SK-N-SH (cell line): ENCODE data around the gene SNX8. TPM values are rescaled to one million over a fixed set of nuclear protein-coding genes. Genes with fewer than 3 reads are reported as not detected.

Experiments used
- CTCF ChIA-PET: fragments of 300-600, 350-600 bp; formaldehyde crosslinking; extraction: SDS; loops from one replicate; lab custom pipeline; 2021; lab: Yijun Ruan, JAX
- POLR2A ChIA-PET: fragments of 350-600 bp; sonication (Branson Sonifier 250); formaldehyde crosslinking; extraction: SDS; loops from one replicate; lab custom pipeline; 2020; ENCODE audit warnings: antibody characterized with exemption, inconsistent platforms; lab: Yijun Ruan, JAX
- DNase-seq: peaks from one replicate; pipeline ENCODE4 v3.0.0; 2012
- H2AFZ ChIP-seq: fragments of 200-600 bp; sonication (generic); 2 replicates; pipeline ENCODE4 v1.8.1; 2016; ENCODE audit warnings: antibody characterized with exemption, mild to moderate bottlenecking, low read depth
- H3F3A ChIP-seq: fragments of 200-600 bp; sonication (generic); replicated peaks from 2 replicates; pipeline ENCODE3; 2016; ENCODE audit warnings: antibody characterized with exemption, mild to moderate bottlenecking; ENCODE audit not compliant: insufficient read depth
- H3K27ac ChIP-seq, 2 experiments: fragments of 200-500 bp in 1 of 2; fragments of 200-600 bp in 1 of 2; sonication (Bioruptor generic) in 1 of 2; sonication (generic), shearing (Covaris generic) in 1 of 2; 2 replicates each; pipeline versions ENCODE4 v1.5.1 to v1.6.1; 2014 to 2016; ENCODE audit warnings: low read depth in 2 of 2, inconsistent platforms in 1 of 2, low read length in 1 of 2, mild to moderate bottlenecking in 1 of 2, mixed read lengths in 1 of 2
- H3K27me3 ChIP-seq: fragments of 200-600 bp; sonication (generic), shearing (Covaris generic); 2 replicates; pipeline ENCODE4 v1.6.1; 2016; ENCODE audit warnings: mixed run types; ENCODE audit not compliant: insufficient read depth
- H3K36me3 ChIP-seq, 2 experiments: fragments of 200-500 bp in 1 of 2; fragments of 200-600 bp in 1 of 2; sonication (Bioruptor generic) in 1 of 2; sonication (generic) in 1 of 2; replicated peaks in 1 of 2; 2 replicates each; pipeline versions ENCODE3 to v1.5.1; 2014 to 2016; ENCODE audit warnings: low read length in 1 of 2, mild to moderate bottlenecking in 1 of 2; ENCODE audit not compliant: insufficient read depth in 2 of 2, control insufficient read depth in 1 of 2
- H3K4me1 ChIP-seq, 2 experiments: fragments of 200-500 bp in 1 of 2; fragments of 200-600 bp in 1 of 2; sonication (Bioruptor generic) in 1 of 2; sonication (generic), shearing (Covaris generic) in 1 of 2; 2 replicates each; pipeline versions ENCODE4 v1.5.1 to v1.6.1; 2014 to 2016; ENCODE audit warnings: low read depth in 1 of 2, low read length in 1 of 2, mixed run types in 1 of 2; ENCODE audit not compliant: insufficient read depth in 2 of 2, control insufficient read depth in 1 of 2
- H3K4me2 ChIP-seq: fragments of 200-600 bp; sonication (generic), shearing (Covaris generic); 2 replicates; pipeline ENCODE4 v1.6.1; 2017; ENCODE audit warnings: mixed run types
- H3K4me3 ChIP-seq, 2 experiments: fragments of 200-500 bp in 1 of 2; fragments of 200-600 bp in 1 of 2; sonication (Bioruptor generic) in 1 of 2; sonication (generic), shearing (Covaris generic) in 1 of 2; 2 replicates each; pipeline versions ENCODE4 v1.5.1 to v1.8.1; 2014 to 2016; ENCODE audit warnings: low read depth in 2 of 2, inconsistent platforms in 1 of 2, low read length in 1 of 2, mild to moderate bottlenecking in 1 of 2, mixed read lengths in 1 of 2, moderate library complexity in 1 of 2
- H3K79me2 ChIP-seq: fragments of 200-600 bp; sonication (generic); 2 replicates; pipeline ENCODE4 v1.8.1; 2017; ENCODE audit warnings: mild to moderate bottlenecking; ENCODE audit not compliant: insufficient read depth
- H3K9ac ChIP-seq: fragments of 200-600 bp; sonication (generic); 2 replicates; pipeline ENCODE4 v1.6.1; 2017; ENCODE audit warnings: mixed run types
- H3K9me2 ChIP-seq: fragments of 200-600 bp; sonication (generic); 2 replicates; pipeline ENCODE4 v1.6.1; 2017; ENCODE audit warnings: mixed run types
- H3K9me3 ChIP-seq: fragments of 200-600 bp; sonication (generic); 2 replicates; pipeline ENCODE4 v1.6.1; 2017; ENCODE audit warnings: mixed run types, mild to moderate bottlenecking, moderate library complexity
- H4K20me1 ChIP-seq: fragments of 200-600 bp; sonication (generic); 2 replicates; pipeline ENCODE4 v1.6.1; 2017; ENCODE audit warnings: mild to moderate bottlenecking, mixed run types; ENCODE audit not compliant: insufficient read depth
- CHD2 ChIP-seq: fragments of 150-350 bp; IDR thresholded peaks from 2 replicates; pipeline ENCODE4 v1.6.1; 2018; ENCODE audit warnings: low read length; ENCODE audit not compliant: partially characterized antibody
- CTCF ChIP-seq: fragments of 200-600 bp; sonication (generic); IDR thresholded peaks from 2 replicates; pipeline ENCODE4 v1.6.1; 2017; ENCODE audit warnings: antibody characterized with exemption, mild to moderate bottlenecking, moderate library complexity
- ELF1 ChIP-seq: IDR thresholded peaks from 2 replicates; pipeline ENCODE4 v1.4.0; 2012
- EP300 ChIP-seq, 2 experiments: IDR thresholded peaks; 2 replicates each; pipeline versions ENCODE4 v1.4.0 to v1.6.1; 2012; ENCODE audit warnings: borderline replicate concordance in 1 of 2, low read depth in 1 of 2, low read length in 1 of 2
- FOSL2 ChIP-seq: IDR thresholded peaks from 2 replicates; pipeline ENCODE4 v1.4.0; 2012; ENCODE audit warnings: low read depth, mild to moderate bottlenecking, moderate library complexity, borderline replicate concordance
- GABPA ChIP-seq: IDR thresholded peaks from 2 replicates; pipeline ENCODE4 v1.4.0; 2012; ENCODE audit warnings: low read depth, mild to moderate bottlenecking
- GATA2 ChIP-seq: sonication (generic); formaldehyde crosslinking; IDR thresholded peaks from 2 replicates; pipeline ENCODE4 v1.5.0; 2020; ENCODE audit warnings: mild to moderate bottlenecking, missing genetic modification reagents
- IRF3 ChIP-seq: fragments of 150-350 bp; IDR thresholded peaks from 2 replicates; pipeline ENCODE4 v1.6.1; 2016; ENCODE audit warnings: mild to moderate bottlenecking, low read depth, low read length
- JUND ChIP-seq: IDR thresholded peaks from 2 replicates; pipeline ENCODE4 v1.4.0; 2012
- MXI1 ChIP-seq: IDR thresholded peaks from 2 replicates; pipeline ENCODE4 v1.6.1; 2012; ENCODE audit warnings: mild to moderate bottlenecking, low read depth, low read length, improper control_type of control experiment
- NFIC ChIP-seq: IDR thresholded peaks from 2 replicates; pipeline ENCODE4 v1.4.0; 2012; ENCODE audit warnings: borderline replicate concordance
- NRF1 ChIP-seq: IDR thresholded peaks from 2 replicates; pipeline ENCODE4 v1.6.1; 2012; ENCODE audit warnings: low read depth, mild to moderate bottlenecking, low read length
- RAD21 ChIP-seq: IDR thresholded peaks from 2 replicates; pipeline ENCODE4 v1.6.1; 2012; ENCODE audit warnings: mild to moderate bottlenecking, low read length
- RCOR1 ChIP-seq: fragments of 150-350 bp; IDR thresholded peaks from 2 replicates; pipeline ENCODE4 v1.6.1; 2017; ENCODE audit warnings: antibody characterized with exemption, low read length
- SIN3A ChIP-seq: IDR thresholded peaks from 2 replicates; pipeline ENCODE4 v1.6.1; 2012; ENCODE audit warnings: low read depth, mild to moderate bottlenecking, low read length, moderate library complexity, borderline replicate concordance
- SMC3 ChIP-seq: IDR thresholded peaks from 2 replicates; pipeline ENCODE4 v1.6.1; 2012; ENCODE audit warnings: low read depth, low read length, improper control_type of control experiment
- TAF1 ChIP-seq: IDR thresholded peaks from 2 replicates; pipeline ENCODE4 v1.6.1; 2012; ENCODE audit warnings: low read depth, mild to moderate bottlenecking, low read length, moderate library complexity, borderline replicate concordance
- TCF12 ChIP-seq: IDR thresholded peaks from 2 replicates; pipeline ENCODE4 v1.4.0; 2012
- TEAD4 ChIP-seq: IDR thresholded peaks from 2 replicates; pipeline ENCODE4 v1.4.0; 2012; ENCODE audit warnings: mild to moderate bottlenecking, borderline replicate concordance; ENCODE audit not compliant: insufficient read depth
- USF1 ChIP-seq: IDR thresholded peaks from 2 replicates; pipeline ENCODE4 v1.4.0; 2012; ENCODE audit warnings: low read depth, borderline replicate concordance
- USF2 ChIP-seq: fragments of 150-350 bp; IDR thresholded peaks from 2 replicates; pipeline ENCODE4 v1.6.1; 2017; ENCODE audit warnings: antibody characterized with exemption, low read length, low read depth, borderline replicate concordance
- YY1 ChIP-seq: IDR thresholded peaks from 2 replicates; pipeline ENCODE4 v1.4.0; 2012; ENCODE audit warnings: low read depth, mild to moderate bottlenecking
- WGBS: methylation state at CpG from one replicate; pipeline ENCODE4 v1.1.6; 2017; ENCODE audit warnings: low lambda C conversion rate; 5-methylcytosine and 5-hydroxymethylcytosine counted together
- polyA plus RNA-seq, 3 experiments: library from polyadenylated mRNA; depleted of rRNA; stranded (reverse); fragments of >200 nt; gene quantifications; 2 replicates each; pipeline ENCODE4 v1.2.3, GENCODE V29; 2012

Gene SNX8
- polyA plus RNA-seq, 1 of the 3 experiments (the other 2 are of a cell fraction) = 20.6 TPM

GRCh38 chr7:2259480-2259879 is 54.8 kb downstream of the SNX8 start:
- CTCF ChIA-PET = interaction anchor here (1.8 to 4.0 kb wide), 2 partner anchors 11 to 88 kb away, joined by 9 to 19 read pairs; no protein-coding TSS in a partner anchor
- 80% methylated on average over 7 of the region's 9 CpGs for WGBS
- TF ChIP-seq NFIC = no peak
- TF ChIP-seq IRF3 = no peak
- TF ChIP-seq NRF1 = no peak
- no peak for TF ChIP-seq EP300 (IDR thresholded peaks at IDR 0.05; ENCODE audit: borderline replicate concordance in 1 of 2, low read depth in 1 of 2, low read length in 1 of 2)
- TF ChIP-seq SIN3A = no peak
- no peak for TF ChIP-seq RAD21

GRCh38 chr7:2258661-2259365 is 55.4 kb downstream of the SNX8 start:
- peak; percentile 33 for DNase-seq
- peaks cover 0 to 16% of the 10 kb centered on the region in 2 experiments for H3K36me3 ChIP-seq
- ChIA-PET CTCF (interaction anchor here (1.7 to 4.0 kb wide), 2 partner anchors 11 to 89 kb away, joined by 7 to 19 read pairs; no protein-coding TSS in a partner anchor), POLR2A (interaction anchor here (0.6 kb wide), 1 partner anchor 18 kb away, joined by 3 read pairs; no protein-coding TSS in a partner anchor)
- H3K79me2 ChIP-seq = no peaks in the 10 kb centered on the region
- H2AFZ ChIP-seq = no peak overlapping the region
- H3K4me2 ChIP-seq = no peak overlapping the region
- H4K20me1 ChIP-seq = no peaks in the 10 kb centered on the region
- peaks cover 0 to 8% of the 10 kb centered on the region in 2 experiments; a peak in 1 of 4 replicates for H3K4me1 ChIP-seq
- no peaks in the 10 kb centered on the region for H3K27me3 ChIP-seq
- H3K9me2 ChIP-seq = no peaks in the 10 kb centered on the region
- H3K9me3 ChIP-seq = no peaks in the 10 kb centered on the region
- no peaks in the 10 kb centered on the region for H3F3A ChIP-seq
- no peak overlapping the region for H3K9ac ChIP-seq
- WGBS = 93% methylated on average over 20 of the region's 34 CpGs
- H3K4me3 ChIP-seq = no peak overlapping the region
- H3K27ac ChIP-seq = no peak overlapping the region
- TF ChIP-seq CTCF = no peak
- TF ChIP-seq TAF1 = no peak
- TF ChIP-seq FOSL2 = no peak
- TF ChIP-seq YY1 = no peak
- no peak for TF ChIP-seq USF1
- no peak for TF ChIP-seq RCOR1
- no peak for TF ChIP-seq ELF1
- TF ChIP-seq NFIC = no peak
- TF ChIP-seq JUND = no peak
- TF ChIP-seq GATA2 = no peak
- TF ChIP-seq CHD2 = no peak
- TF ChIP-seq SMC3 = no peak
- TF ChIP-seq TEAD4 = no peak
- no peak for TF ChIP-seq IRF3
- no peak for TF ChIP-seq TCF12
- no peak for TF ChIP-seq GABPA
- no peak for TF ChIP-seq USF2
- no peak for TF ChIP-seq MXI1

More at GRCh38 chr7:2259480-2259879, 54.8 kb downstream of the SNX8 start:
- H3K4me3 ChIP-seq = no peak overlapping the region
- no peak for DNase-seq
- H3K4me2 ChIP-seq = no peak overlapping the region
- no peaks in the 10 kb centered on the region for H3K9me3 ChIP-seq
- no peak overlapping the region for H2AFZ ChIP-seq
- H3K27me3 ChIP-seq = no peaks in the 10 kb centered on the region
- no peak overlapping the region for H3K27ac ChIP-seq
- no peaks in the 10 kb centered on the region for H3K9me2 ChIP-seq
- POLR2A ChIA-PET = interaction anchor here (0.6 kb wide), 1 partner anchor 17 kb away, joined by 3 read pairs; no protein-coding TSS in a partner anchor
- no peak overlapping the region for H3K9ac ChIP-seq
- no peaks in the 10 kb centered on the region for H4K20me1 ChIP-seq
- H3K79me2 ChIP-seq = no peaks in the 10 kb centered on the region
- H3K4me1 ChIP-seq = peaks cover 0 to 8% of the 10 kb centered on the region in 2 experiments; a peak in 1 of 4 replicates
- H3F3A ChIP-seq = no peaks in the 10 kb centered on the region
- H3K36me3 ChIP-seq = peaks cover 0 to 19% of the 10 kb centered on the region in 2 experiments
